DMS153 (cell line): ENCODE results near the gene CCDC8.
"Not testable (repeated sequence)": the region's sequence is repeated elsewhere in the genome, so short reads cannot be mapped to it uniquely, and the experiment has no call there.

Source experiments
- DNase-seq: peaks from one replicate; lab custom pipeline; 2025; lab: John Stamatoyannopoulos, UW

CCDC8 gene

GRCh38 chr19:46413262-46414031 lies at the start of gene CCDC8:
CCDC8 (minus strand) TSS chr19:46413564; CDS start chr19:46412810, 754 bp downstream.
- peak; percentile 42 for DNase-seq

- DNase-seq = no peak
Measured at GRCh38 chr19:46461537-46461936, 48.2 kb upstream of the CCDC8 start.

GRCh38 chr19:46460981-46461380 lies 47.6 kb upstream of the CCDC8 start:
- no peak for DNase-seq

GRCh38 chr19:46460055-46460454 lies 46.7 kb upstream of the CCDC8 start:
- no peak for DNase-seq

GRCh38 chr19:46456930-46457329 lies 43.6 kb upstream of the CCDC8 start:
- no peak for DNase-seq

- DNase-seq = no peak
Measured at GRCh38 chr19:46454244-46454643, 40.9 kb upstream of the CCDC8 start.

GRCh38 chr19:46453661-46454060 lies 40.3 kb upstream of the CCDC8 start:
- DNase-seq = no peak

GRCh38 chr19:46452186-46452585 lies 38.8 kb upstream of the CCDC8 start:
- DNase-seq = no peak

GRCh38 chr19:46451352-46451751 lies 38.0 kb upstream of the CCDC8 start:
- DNase-seq = no peak

- DNase-seq = no peak
Measured at GRCh38 chr19:46450737-46451136, 37.4 kb upstream of the CCDC8 start.

GRCh38 chr19:46449228-46449627 lies 35.9 kb upstream of the CCDC8 start:
- no peak for DNase-seq

GRCh38 chr19:46448601-46449000 lies 35.2 kb upstream of the CCDC8 start:
- DNase-seq = no peak

GRCh38 chr19:46447824-46448223 lies 34.5 kb upstream of the CCDC8 start:
- DNase-seq = no peak

GRCh38 chr19:46447006-46447405 lies 33.6 kb upstream of the CCDC8 start:
- DNase-seq = no peak

GRCh38 chr19:46446021-46446420 lies 32.7 kb upstream of the CCDC8 start:
- DNase-seq = no peak

- no peak for DNase-seq
Measured at GRCh38 chr19:46442808-46443450, 29.6 kb upstream of the CCDC8 start.

- no peak for DNase-seq
Measured at GRCh38 chr19:46441866-46442265, 28.5 kb upstream of the CCDC8 start.

- not testable (repeated sequence) for DNase-seq
Measured at GRCh38 chr19:46435689-46436088, 22.3 kb upstream of the CCDC8 start.

GRCh38 chr19:46435009-46435408 lies 21.6 kb upstream of the CCDC8 start:
- DNase-seq = no peak

- DNase-seq = not testable (repeated sequence)
Measured at GRCh38 chr19:46433470-46433869, 20.1 kb upstream of the CCDC8 start.

GRCh38 chr19:46431824-46432223 lies 18.5 kb upstream of the CCDC8 start:
- no peak for DNase-seq

GRCh38 chr19:46429999-46430398 lies 16.6 kb upstream of the CCDC8 start:
- no peak for DNase-seq
